Trophoblast cell (in vitro differentiated cells and primary cell): ENCODE data around the gene DCC.
"Not testable (repeated sequence)": the region's sequence is repeated elsewhere in the genome, so short reads cannot be mapped to it uniquely, and the experiment has no call there.

Experiments
- DNase-seq, 2 donors: peaks; one replicate each; pipeline ENCODE4 v3.0.0-alpha.2; 2016
- H2AFZ ChIP-seq: 2 replicates; pipeline ENCODE4 v1.6.1; 2013; ENCODE audit warnings: low read length, moderate library complexity, mild to moderate bottlenecking; ENCODE audit not compliant: insufficient read depth, poor library complexity
- H2AK5ac ChIP-seq: 2 replicates; pipeline ENCODE4 v1.6.1; 2013; ENCODE audit warnings: mild to moderate bottlenecking, low read length
- H2BK120ac ChIP-seq: 2 replicates; pipeline ENCODE4 v1.6.1; 2013; ENCODE audit warnings: low read length, mild to moderate bottlenecking, moderate library complexity; ENCODE audit not compliant: insufficient read depth, poor library complexity
- H2BK12ac ChIP-seq: 2 replicates; pipeline ENCODE4 v1.6.1; 2013; ENCODE audit warnings: mild to moderate bottlenecking, low read length, moderate library complexity
- H2BK5ac ChIP-seq: 2 replicates; pipeline ENCODE4 v1.6.1; 2013; ENCODE audit warnings: low read length, low read depth, moderate library complexity, mild to moderate bottlenecking; ENCODE audit not compliant: poor library complexity
- H3K14ac ChIP-seq: 2 replicates; pipeline ENCODE4 v1.6.1; 2013; ENCODE audit warnings: mild to moderate bottlenecking, low read length
- H3K18ac ChIP-seq: 2 replicates; pipeline ENCODE4 v1.6.1; 2013; ENCODE audit warnings: mild to moderate bottlenecking, low read length
- H3K23ac ChIP-seq: 2 replicates; pipeline ENCODE4 v1.6.1; 2013; ENCODE audit warnings: low read length
- H3K27ac ChIP-seq: 2 replicates; pipeline ENCODE4 v1.5.1; 2013; ENCODE audit warnings: low read depth, mild to moderate bottlenecking, inconsistent platforms, low read length, moderate library complexity
- H3K27me3 ChIP-seq: 2 replicates; pipeline ENCODE4 v1.6.1; 2013; ENCODE audit warnings: inconsistent platforms, mild to moderate bottlenecking, low read length, moderate library complexity; ENCODE audit not compliant: insufficient read depth
- H3K36me3 ChIP-seq, 2 experiments: 1 replicate in 1 of 2; 2 replicates in 1 of 2; pipeline ENCODE4 v1.6.1; 2013; ENCODE audit warnings: low read length in 2 of 2, mild to moderate bottlenecking in 2 of 2, moderate library complexity in 1 of 2; ENCODE audit not compliant: insufficient read depth in 2 of 2, control insufficient read depth in 1 of 2
- H3K4ac ChIP-seq: 2 replicates; pipeline ENCODE4 v1.6.1; 2013; ENCODE audit warnings: low read depth, mild to moderate bottlenecking, low read length, moderate library complexity
- H3K4me1 ChIP-seq, 2 experiments: 1 replicate in 1 of 2; 2 replicates in 1 of 2; pipeline ENCODE4 v1.6.1; 2013; ENCODE audit warnings: low read length in 2 of 2, mild to moderate bottlenecking in 2 of 2, moderate library complexity in 1 of 2; ENCODE audit not compliant: insufficient read depth in 2 of 2, control insufficient read depth in 1 of 2
- H3K4me2 ChIP-seq: 2 replicates; pipeline ENCODE4 v1.6.1; 2013; ENCODE audit warnings: inconsistent platforms, mild to moderate bottlenecking, low read length, moderate library complexity
- H3K4me3 ChIP-seq: 2 replicates; pipeline ENCODE4 v1.5.1; 2013; ENCODE audit warnings: mild to moderate bottlenecking, low read depth, low read length, inconsistent platforms
- H3K79me1 ChIP-seq: one replicate; pipeline ENCODE4 v1.6.1; 2013; ENCODE audit warnings: low read length
- H3K79me2 ChIP-seq: 2 replicates; pipeline ENCODE4 v1.6.1; 2013; ENCODE audit warnings: low read length, mild to moderate bottlenecking; ENCODE audit not compliant: control insufficient read depth, insufficient read depth, poor library complexity
- H3K9ac ChIP-seq: 2 replicates; pipeline ENCODE4 v1.6.1; 2013; ENCODE audit warnings: mild to moderate bottlenecking, low read length
- H3K9me3 ChIP-seq: 2 replicates; pipeline ENCODE4 v1.6.1; 2013; ENCODE audit warnings: low read depth, mild to moderate bottlenecking, control low read depth, inconsistent platforms, low read length; ENCODE audit not compliant: insufficient read depth
- H4K12ac ChIP-seq: 2 replicates; pipeline ENCODE4 v1.6.1; 2013; ENCODE audit warnings: low read depth, mild to moderate bottlenecking, low read length, moderate library complexity
- H4K8ac ChIP-seq: 2 replicates; pipeline ENCODE4 v1.6.1; 2013; ENCODE audit warnings: low read depth, mild to moderate bottlenecking, low read length, moderate library complexity
- H4K91ac ChIP-seq: one replicate; pipeline ENCODE4 v1.6.1; 2013; ENCODE audit warnings: low read depth, mild to moderate bottlenecking, low read length, moderate library complexity
- WGBS: extraction: QIAGEN DNeasy Blood & Tissue Kit; methylation state at CpG from one replicate; pipeline ENCODE4 v1.1.7; 2013; ENCODE audit warnings: missing lambda C conversion rate; ENCODE audit not compliant: insufficient read length, insufficient coverage; ENCODE audit errors: extremely low coverage; 5-methylcytosine and 5-hydroxymethylcytosine counted together

The DCC gene

DNA sequence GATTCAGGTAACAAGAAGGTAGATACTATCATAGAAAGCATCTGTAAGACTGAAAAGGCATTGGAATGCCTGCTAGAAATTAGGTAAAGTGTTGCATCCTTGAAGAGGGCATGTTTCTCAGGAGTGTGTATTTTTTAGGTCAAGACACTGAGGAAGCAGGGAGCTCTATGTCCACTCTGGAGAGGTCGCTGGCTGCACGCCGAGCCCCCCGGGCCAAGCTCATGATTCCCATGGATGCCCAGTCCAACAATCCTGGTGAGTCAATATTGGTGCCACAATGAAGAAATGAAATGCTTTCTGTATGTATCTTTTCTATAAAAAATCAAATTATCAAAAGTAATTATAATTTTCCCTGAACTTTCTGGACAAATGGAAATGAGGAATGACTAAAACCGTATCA is 1127.8 kb downstream of the DCC start:
- Histone ChIP-seq H4K8ac (no peak overlapping the region), H3K9ac (no peak overlapping the region), H3K4me3 (no peak overlapping the region), H2AK5ac (no peak overlapping the region), H3K79me1 (no peaks in the 10 kb centered on the region), H3K14ac (no peak overlapping the region), H3K4me1 (no peaks in the 10 kb centered on the region), H3K9me3 (no peaks in the 10 kb centered on the region), H3K18ac (no peak overlapping the region), H2BK120ac (no peak overlapping the region), H3K23ac (no peak overlapping the region), H3K4ac (no peak overlapping the region), H3K27ac (no peak overlapping the region), H2BK12ac (no peak overlapping the region), H4K12ac (no peak overlapping the region), H2BK5ac (no peak overlapping the region), H3K4me2 (no peak overlapping the region), H3K27me3 (no peaks in the 10 kb centered on the region), H4K91ac (no peak overlapping the region), H3K79me2 (no peaks in the 10 kb centered on the region), H2AFZ (no peak overlapping the region), H3K36me3 (no peaks in the 10 kb centered on the region)
- WGBS = no CpG with 5 or more reads among the region's 5 CpGs
- DNase-seq = no peak

DNA sequence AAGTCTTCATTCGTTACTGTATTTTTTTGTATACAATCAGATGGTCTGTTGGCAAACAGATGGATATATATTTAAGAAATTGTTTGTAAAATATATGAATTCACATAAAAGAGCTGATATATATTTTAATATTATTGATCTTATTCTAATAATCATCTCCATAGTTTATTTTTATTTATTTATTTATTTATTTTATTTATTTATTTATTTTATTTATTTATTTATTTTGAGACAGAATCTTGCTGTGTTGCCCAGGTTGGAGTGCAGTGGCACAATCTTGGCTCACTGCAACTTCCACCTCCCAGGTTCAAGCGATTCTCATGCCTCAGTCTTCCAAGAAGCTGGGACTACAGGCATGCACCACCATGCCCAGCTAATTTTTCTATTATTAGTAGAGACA is 1128.2 kb downstream of the DCC start:
- H3K79me2 ChIP-seq, H3K27ac ChIP-seq, H3K18ac ChIP-seq, H4K12ac ChIP-seq, H3K14ac ChIP-seq, H3K4me1 ChIP-seq, H4K91ac ChIP-seq, H2BK5ac ChIP-seq, H3K9me3 ChIP-seq, H3K4ac ChIP-seq, H4K8ac ChIP-seq, H3K23ac ChIP-seq, H3K27me3 ChIP-seq, DNase-seq, H2AK5ac ChIP-seq, H2BK12ac ChIP-seq, H3K4me3 ChIP-seq, H3K4me2 ChIP-seq, H3K79me1 ChIP-seq, H3K36me3 ChIP-seq, H3K9ac ChIP-seq, H2BK120ac ChIP-seq, H2AFZ ChIP-seq: not testable (repeated sequence)
- WGBS = no CpG with 5 or more reads among the region's 2 CpGs

DNA sequence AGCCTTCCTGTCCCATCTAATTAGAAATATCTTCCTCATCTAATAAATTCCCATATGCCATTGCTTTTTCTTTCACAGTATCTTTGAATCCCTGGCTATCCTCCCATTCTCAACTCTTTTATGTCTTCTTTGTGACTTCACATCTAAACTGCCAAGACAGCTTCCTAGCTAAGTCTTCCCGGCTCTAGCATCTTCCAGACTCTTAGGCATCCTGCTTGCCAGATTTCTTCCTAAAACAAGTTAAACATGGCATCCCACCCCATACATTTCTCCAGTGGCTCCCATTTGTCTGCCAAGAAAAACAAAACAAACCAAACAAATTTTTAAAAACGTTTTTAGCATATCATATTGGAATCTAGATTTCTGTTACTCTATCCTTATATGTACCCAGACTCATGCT is 1132.5 kb downstream of the DCC start:
- WGBS = no CpG with 5 or more reads among the region's 2 CpGs
- H3K27ac ChIP-seq = no peak overlapping the region
- no peak overlapping the region for H2AK5ac ChIP-seq
- no peak overlapping the region for H2BK12ac ChIP-seq
- no peak overlapping the region for H4K12ac ChIP-seq
- H2BK5ac ChIP-seq = no peak overlapping the region
- H3K4me3 ChIP-seq = no peak overlapping the region
- no peak overlapping the region for H4K91ac ChIP-seq
- H2AFZ ChIP-seq = no peak overlapping the region
- H3K9ac ChIP-seq = no peak overlapping the region
- peaks cover 5% of the 10 kb centered on the region for H3K9me3 ChIP-seq
- no peaks in the 10 kb centered on the region for H3K36me3 ChIP-seq
- no peak overlapping the region for H4K8ac ChIP-seq
- H2BK120ac ChIP-seq = no peak overlapping the region
- H3K27me3 ChIP-seq = no peaks in the 10 kb centered on the region
- H3K79me1 ChIP-seq = no peaks in the 10 kb centered on the region
- no peak overlapping the region for H3K14ac ChIP-seq
- no peak overlapping the region for H3K23ac ChIP-seq
- no peak overlapping the region for H3K4ac ChIP-seq
- H3K4me1 ChIP-seq = no peaks in the 10 kb centered on the region
- no peak overlapping the region for H3K4me2 ChIP-seq
- no peak for DNase-seq
- no peaks in the 10 kb centered on the region for H3K79me2 ChIP-seq
- H3K18ac ChIP-seq = no peak overlapping the region

DNA sequence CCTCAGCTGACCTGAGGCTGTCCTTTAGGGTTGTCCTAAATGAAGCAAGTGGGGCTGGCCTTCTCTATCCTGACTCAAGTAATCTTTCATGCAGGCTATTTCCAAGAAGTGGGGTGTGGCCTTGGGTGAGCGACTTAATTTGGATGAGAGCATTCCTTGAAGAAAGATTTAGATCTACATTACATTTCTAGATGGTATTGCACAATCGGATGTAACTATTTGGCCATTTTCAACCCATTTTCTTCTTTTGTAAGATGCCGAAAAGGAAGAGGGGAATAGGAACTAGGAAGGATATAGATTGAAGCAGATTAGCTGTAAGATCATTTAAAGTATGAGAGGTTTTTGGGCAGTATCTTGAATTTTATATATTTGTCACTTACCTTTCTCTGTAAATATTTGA is 1138.2 kb downstream of the DCC start:
- Histone ChIP-seq H3K9ac (no peak overlapping the region), H2BK120ac (no peak overlapping the region), H3K23ac (no peak overlapping the region), H2BK5ac (no peak overlapping the region), H3K18ac (no peak overlapping the region), H4K8ac (no peak overlapping the region), H4K91ac (no peak overlapping the region), H3K14ac (no peak overlapping the region), H3K4me2 (no peak overlapping the region), H3K79me2 (no peaks in the 10 kb centered on the region), H3K9me3 (peaks cover 5% of the 10 kb centered on the region), H3K27me3 (no peaks in the 10 kb centered on the region), H3K4me3 (no peak overlapping the region), H3K27ac (no peak overlapping the region), H4K12ac (no peak overlapping the region), H3K79me1 (no peaks in the 10 kb centered on the region), H3K36me3 (no peaks in the 10 kb centered on the region), H3K4ac (no peak overlapping the region), H2AK5ac (no peak overlapping the region), H3K4me1 (no peaks in the 10 kb centered on the region), H2BK12ac (no peak overlapping the region), H2AFZ (no peak overlapping the region)
- WGBS = no CpG with 5 or more reads among the region's 3 CpGs
- no peak for DNase-seq
